Peyer's patch (tissue), 4 donors: ENCODE results near the gene NELL1. TPM values are rescaled to one million over a fixed set of nuclear protein-coding genes. Genes with fewer than 3 reads are reported as not detected.

Experiments
- DNase-seq, 3 donors: peaks; one replicate each; pipeline ENCODE4 v3.0.0-alpha.2; 2017 to 2019
- H3K27ac ChIP-seq, 4 donors: fragments of 200-600 bp; sonication (generic); one replicate each; pipeline ENCODE4 v1.5.1; 2016 to 2019
- H3K27me3 ChIP-seq, 2 donors: fragments of 200-600 bp; sonication (generic); one replicate each; pipeline ENCODE4 v1.5.1; 2019
- H3K36me3 ChIP-seq, 3 donors: fragments of 200-600 bp; sonication (generic); one replicate each; pipeline ENCODE4 v1.5.1; 2016 to 2019
- H3K4me1 ChIP-seq, 4 donors: fragments of 200-600 bp; sonication (generic); one replicate each; pipeline ENCODE4 v1.5.1; 2016 to 2019
- H3K4me3 ChIP-seq, 4 donors: fragments of 200-600 bp; sonication (generic); 1 replicate in 3 of 4; 2 replicates in 1 of 4; pipeline ENCODE4 v1.5.1; 2016 to 2019; ENCODE audit warnings: mild to moderate bottlenecking in 1 of 4
- H3K9me3 ChIP-seq, 4 donors: fragments of 200-600 bp; sonication (generic); one replicate each; pipeline ENCODE4 v1.5.1; 2016 to 2019; ENCODE audit warnings: mild to moderate bottlenecking in 1 of 4
- CTCF ChIP-seq, 6 experiments: fragments of 450-650 bp in 4 of 6; fragments of 200-600 bp in 2 of 6; sonication (generic) in 1 of 6; IDR thresholded peaks; one replicate each; pipeline ENCODE4 v1.5.1; 2017 to 2019; ENCODE audit warnings: antibody characterized with exemption in 6 of 6, mild to moderate bottlenecking in 3 of 6, moderate library complexity in 1 of 6
- POLR2A ChIP-seq, 2 donors: fragments of 450-650 bp; IDR thresholded peaks; one replicate each; pipeline ENCODE4 v1.5.1; 2017; ENCODE audit warnings: antibody characterized with exemption in 2 of 2, mild to moderate bottlenecking in 2 of 2, moderate library complexity in 2 of 2
- total RNA-seq, 4 donors: library from RNA; depleted of rRNA; stranded (reverse); fragments of >200 nt; gene quantifications; one replicate each; pipeline ENCODE4 v1.1.0, GENCODE V29; 2016

The NELL1 gene
- total RNA-seq, 4 donors from 2014 or later: not detected

GRCh38 chr11:20963596-20963995 lies 294.2 kb downstream of the NELL1 start:
- no peak for DNase-seq
- TF ChIP-seq CTCF (IDR thresholded peaks at IDR 0.05) (no peak), POLR2A (IDR thresholded peaks at IDR 0.05) (no peak)
- H3K36me3 ChIP-seq: no peaks in the 10 kb centered on the region
- H3K27ac ChIP-seq: no peak overlapping the region
- H3K4me3 ChIP-seq: no peak overlapping the region
- no peaks in the 10 kb centered on the region for H3K4me1 ChIP-seq
- no peaks in the 10 kb centered on the region for H3K9me3 ChIP-seq
- H3K27me3 ChIP-seq: no peaks in the 10 kb centered on the region

GRCh38 chr11:20964985-20965384 lies 295.6 kb downstream of the NELL1 start:
- TF ChIP-seq POLR2A (IDR thresholded peaks at IDR 0.05): no peak
- TF ChIP-seq CTCF (IDR thresholded peaks at IDR 0.05): no peak
- Histone ChIP-seq H3K4me1 (no peaks in the 10 kb centered on the region), H3K27ac (no peak overlapping the region), H3K9me3 (no peaks in the 10 kb centered on the region), H3K36me3 (no peaks in the 10 kb centered on the region), H3K27me3 (no peaks in the 10 kb centered on the region), H3K4me3 (no peak overlapping the region)
- no peak for DNase-seq

GRCh38 chr11:20966489-20966888 lies 297.1 kb downstream of the NELL1 start:
- H3K4me1 ChIP-seq: no peaks in the 10 kb centered on the region
- no peak for DNase-seq
- no peaks in the 10 kb centered on the region for H3K9me3 ChIP-seq
- no peak overlapping the region for H3K4me3 ChIP-seq
- TF ChIP-seq CTCF (IDR thresholded peaks at IDR 0.05): no peak
- no peak for TF ChIP-seq POLR2A (IDR thresholded peaks at IDR 0.05)
- H3K27me3 ChIP-seq: no peaks in the 10 kb centered on the region
- no peak overlapping the region for H3K27ac ChIP-seq
- H3K36me3 ChIP-seq: no peaks in the 10 kb centered on the region

- TF ChIP-seq POLR2A (IDR thresholded peaks at IDR 0.05): no peak
- no peak for DNase-seq
Measured at GRCh38 chr11:20973940-20974559, 304.7 kb downstream of the NELL1 start.

GRCh38 chr11:20980736-20981135 lies 311.4 kb downstream of the NELL1 start:
- no peak for TF ChIP-seq CTCF (IDR thresholded peaks at IDR 0.05)
- no peak for TF ChIP-seq POLR2A (IDR thresholded peaks at IDR 0.05)
- Histone ChIP-seq H3K4me1 (no peaks in the 10 kb centered on the region), H3K27ac (no peak overlapping the region), H3K36me3 (no peaks in the 10 kb centered on the region), H3K9me3 (no peaks in the 10 kb centered on the region), H3K4me3 (no peak overlapping the region), H3K27me3 (no peaks in the 10 kb centered on the region)
- no peak for DNase-seq

More at GRCh38 chr11:20973940-20974559, 304.7 kb downstream of the NELL1 start:
- H3K36me3 ChIP-seq: no peaks in the 10 kb centered on the region
- H3K4me3 ChIP-seq: no peak overlapping the region
- no peaks in the 10 kb centered on the region for H3K4me1 ChIP-seq
- H3K27ac ChIP-seq: no peak overlapping the region
- no peaks in the 10 kb centered on the region for H3K27me3 ChIP-seq
- no peaks in the 10 kb centered on the region for H3K9me3 ChIP-seq

GRCh38 chr11:20990447-20990846 lies 321.1 kb downstream of the NELL1 start:
- Histone ChIP-seq H3K27ac (no peak overlapping the region), H3K27me3 (no peaks in the 10 kb centered on the region), H3K4me3 (no peak overlapping the region), H3K4me1 (no peaks in the 10 kb centered on the region), H3K36me3 (no peaks in the 10 kb centered on the region), H3K9me3 (no peaks in the 10 kb centered on the region)
- no peak for DNase-seq
- TF ChIP-seq POLR2A (IDR thresholded peaks at IDR 0.05) (no peak), CTCF (IDR thresholded peaks at IDR 0.05) (no peak)
